A673 (cell line): ENCODE data around the gene TFB1M. TPM values are rescaled to one million over a fixed set of nuclear protein-coding genes. Genes with fewer than 3 reads are reported as not detected.

Experiments
- BruUV-seq: library from RNA; stranded (reverse); fragments of 400-500 nt; replicated peaks from 2 replicates; lab custom pipeline; 2021; lab: Mats Ljungman, UMichigan
- CTCF ChIA-PET: fragments of 300-600 bp; sonication (Branson Sonifier 250); formaldehyde crosslinking; loops from one replicate; lab custom pipeline; 2022; ENCODE audit warnings: antibody characterized with exemption; lab: Charles Lee
- POLR2A ChIA-PET: fragments of 300-600 bp; sonication (Branson Sonifier 250); formaldehyde crosslinking; loops from one replicate; lab custom pipeline; 2022; ENCODE audit warnings: antibody characterized with exemption; ENCODE audit not compliant: low non-redundant PET; lab: Charles Lee
- DNase-seq: peaks from one replicate; pipeline ENCODE4 v3.0.0-alpha.2; 2015; ENCODE audit warnings: low spot score
- H3K27ac ChIP-seq: fragments of 200-600 bp; sonication (generic); 2 replicates; pipeline ENCODE4 v1.5.1; 2016; ENCODE audit warnings: mixed run types, low read depth, mild to moderate bottlenecking, mixed read lengths, antibody characterized with exemption, low read length; ENCODE audit not compliant: poor library complexity, severe bottlenecking
- H3K27me3 ChIP-seq: fragments of 200-600 bp; sonication (generic); replicated peaks from 2 replicates; pipeline ENCODE4 v1.6.1; 2017; ENCODE audit warnings: mixed run types, low read depth, mild to moderate bottlenecking, mixed read lengths, antibody characterized with exemption, low read length; ENCODE audit not compliant: insufficient read depth, poor library complexity
- H3K36me3 ChIP-seq: fragments of 200-600 bp; sonication (generic); 2 replicates; pipeline ENCODE4 v1.6.1; 2016; ENCODE audit warnings: mixed run types, mild to moderate bottlenecking, mixed read lengths, antibody characterized with exemption, low read length; ENCODE audit not compliant: insufficient read depth, poor library complexity, severe bottlenecking
- H3K4me1 ChIP-seq: fragments of 200-600 bp; sonication (generic); 2 replicates; pipeline ENCODE4 v1.6.1; 2017; ENCODE audit warnings: mixed run types, mild to moderate bottlenecking, mixed read lengths, antibody characterized with exemption, low read length; ENCODE audit not compliant: insufficient read depth, poor library complexity, severe bottlenecking
- H3K4me3 ChIP-seq: fragments of 200-600 bp; sonication (generic); 2 replicates; pipeline ENCODE4 v1.5.1; 2016; ENCODE audit warnings: low read depth, mixed run types, mild to moderate bottlenecking, mixed read lengths, low read length; ENCODE audit not compliant: poor library complexity, severe bottlenecking
- H3K9me3 ChIP-seq: fragments of 200-600 bp; sonication (generic); 2 replicates; pipeline ENCODE4 v1.6.1; 2016; ENCODE audit warnings: mixed run types, low read depth, mild to moderate bottlenecking, mixed read lengths, antibody characterized with exemption, low read length; ENCODE audit not compliant: poor library complexity, severe bottlenecking
- EZH2 ChIP-seq: fragments of 200-600 bp; sonication (generic); IDR thresholded peaks from 2 replicates; pipeline ENCODE4 v1.6.1; 2017; ENCODE audit warnings: borderline replicate concordance, low read depth, mild to moderate bottlenecking, mixed read lengths, antibody characterized with exemption, low read length; ENCODE audit not compliant: poor library complexity, severe bottlenecking
- intact Hi-C: fragments of 100-400 bp; cut with micrococcal nuclease; formaldehyde crosslinking; loops from one replicate; pipeline ENCODE4 v1.10.0; 2022; ENCODE audit not compliant: unreplicated experiment
- total RNA-seq: library from RNA; stranded (reverse); gene quantifications from 2 replicates; pipeline ENCODE4 v1.2.3, GENCODE V29; 2021
- TF ChIP-seq, protein P1 (sequence below): fragments of 300-800, 200-600 bp; sonication (generic); conservative IDR thresholded peaks from 2 replicates; pipeline ENCODE4 v1.5.1; 2017; ENCODE audit warnings: low read depth, mild to moderate bottlenecking, antibody characterized with exemption, low read length, moderate library complexity, mixed read lengths

The TFB1M gene
- total RNA-seq, 1 experiment from 2014 or later, result 40.3 TPM

DNA sequence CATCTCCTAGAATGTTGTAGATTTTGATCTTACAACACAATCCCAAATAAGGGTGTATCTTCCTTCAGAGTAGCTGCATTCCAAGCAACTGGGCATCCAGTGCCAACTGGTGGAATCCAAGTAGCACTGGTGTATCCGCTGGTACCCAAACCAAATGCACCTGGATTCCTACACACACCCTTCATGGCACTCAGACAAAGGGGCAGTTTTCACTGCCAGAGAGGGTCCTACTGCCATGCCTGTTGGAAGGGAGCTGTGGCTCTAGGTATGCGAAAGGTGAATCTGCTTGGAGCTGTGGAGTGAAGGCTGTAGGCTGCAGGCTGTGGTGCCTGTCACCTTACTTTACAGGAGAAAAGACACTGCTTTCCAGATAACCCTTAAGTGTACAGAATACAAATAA, 67.5 kb downstream of the TFB1M start:
- H3K27me3 ChIP-seq, result no peaks in the 10 kb centered on the region
- intact Hi-C loops, result loop anchor here (5.0 to 10.0 kb wide), 3 partner anchors 320 to 572 kb away; no protein-coding TSS in a partner anchor
- H3K4me3 ChIP-seq, result no peak overlapping the region
- no peaks in the 10 kb centered on the region for H3K9me3 ChIP-seq
- no peak for TF ChIP-seq EZH2
- TF ChIP-seq, protein P1, sequence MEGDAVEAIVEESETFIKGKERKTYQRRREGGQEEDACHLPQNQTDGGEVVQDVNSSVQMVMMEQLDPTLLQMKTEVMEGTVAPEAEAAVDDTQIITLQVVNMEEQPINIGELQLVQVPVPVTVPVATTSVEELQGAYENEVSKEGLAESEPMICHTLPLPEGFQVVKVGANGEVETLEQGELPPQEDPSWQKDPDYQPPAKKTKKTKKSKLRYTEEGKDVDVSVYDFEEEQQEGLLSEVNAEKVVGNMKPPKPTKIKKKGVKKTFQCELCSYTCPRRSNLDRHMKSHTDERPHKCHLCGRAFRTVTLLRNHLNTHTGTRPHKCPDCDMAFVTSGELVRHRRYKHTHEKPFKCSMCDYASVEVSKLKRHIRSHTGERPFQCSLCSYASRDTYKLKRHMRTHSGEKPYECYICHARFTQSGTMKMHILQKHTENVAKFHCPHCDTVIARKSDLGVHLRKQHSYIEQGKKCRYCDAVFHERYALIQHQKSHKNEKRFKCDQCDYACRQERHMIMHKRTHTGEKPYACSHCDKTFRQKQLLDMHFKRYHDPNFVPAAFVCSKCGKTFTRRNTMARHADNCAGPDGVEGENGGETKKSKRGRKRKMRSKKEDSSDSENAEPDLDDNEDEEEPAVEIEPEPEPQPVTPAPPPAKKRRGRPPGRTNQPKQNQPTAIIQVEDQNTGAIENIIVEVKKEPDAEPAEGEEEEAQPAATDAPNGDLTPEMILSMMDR, result no peak
- H3K27ac ChIP-seq, result no peak overlapping the region
- CTCF ChIA-PET, result no interaction called here
- BruUV-seq, result no TSS peak
- POLR2A ChIA-PET, result no interaction called here
- no peaks in the 10 kb centered on the region for H3K4me1 ChIP-seq
- H3K36me3 ChIP-seq, result no peaks in the 10 kb centered on the region
- DNase-seq, result no peak

DNA sequence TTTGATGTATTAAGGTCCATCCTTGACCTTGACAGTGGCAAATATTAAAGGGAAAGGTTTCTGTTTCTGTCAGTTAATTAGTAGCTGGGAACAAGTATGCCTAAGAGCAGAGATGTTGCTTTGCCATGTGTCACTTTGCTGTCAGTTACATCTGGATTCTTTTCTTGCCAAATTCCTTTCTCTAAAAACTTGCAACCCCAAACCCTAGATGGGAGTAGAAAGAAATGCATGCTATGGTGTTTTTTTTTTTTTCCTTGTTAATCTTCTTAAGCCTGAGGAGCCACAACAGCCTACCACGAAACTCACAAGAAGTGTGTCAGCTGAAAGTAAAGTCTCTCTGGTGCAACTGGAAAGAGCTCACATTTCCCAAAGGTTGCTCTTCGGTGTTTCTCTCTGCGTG, 68.5 kb downstream of the TFB1M start:
- Histone ChIP-seq H3K36me3 (no peaks in the 10 kb centered on the region), H3K27ac (no peak overlapping the region), H3K9me3 (no peaks in the 10 kb centered on the region), H3K4me3 (no peak overlapping the region), H3K4me1 (no peaks in the 10 kb centered on the region), H3K27me3 (no peaks in the 10 kb centered on the region)
- no peak for TF ChIP-seq EZH2
- TF ChIP-seq, protein P1, result no peak
- DNase-seq, result no peak
- ChIA-PET CTCF (no interaction called here), POLR2A (no interaction called here)
- BruUV-seq, result no TSS peak
- intact Hi-C loops, result loop anchor here (5.0 to 10.0 kb wide), 3 partner anchors 319 to 571 kb away; no protein-coding TSS in a partner anchor

DNA sequence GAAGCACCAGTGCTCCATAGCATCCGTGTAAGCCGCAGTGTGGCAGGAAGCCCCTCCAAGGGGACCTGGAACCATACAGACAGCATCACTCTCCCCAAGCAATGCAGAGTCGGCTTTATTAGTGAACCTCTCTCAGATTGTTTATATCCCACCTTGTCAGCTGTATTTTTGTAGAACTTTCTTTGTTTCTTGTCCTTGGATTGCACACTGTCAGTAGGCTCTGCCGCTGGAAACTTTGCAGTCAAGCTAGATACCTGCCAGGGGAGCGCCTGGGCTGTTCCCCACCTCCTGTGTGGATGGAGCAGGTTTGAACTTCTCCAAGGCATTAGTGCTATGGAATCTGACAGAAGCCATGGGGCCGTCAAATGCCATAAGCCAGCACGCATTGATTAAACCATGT, 69.1 kb downstream of the TFB1M start:
- Histone ChIP-seq H3K27me3 (no peaks in the 10 kb centered on the region), H3K27ac (no peak overlapping the region), H3K9me3 (no peaks in the 10 kb centered on the region), H3K4me3 (no peak overlapping the region), H3K36me3 (no peaks in the 10 kb centered on the region), H3K4me1 (no peaks in the 10 kb centered on the region)
- TF ChIP-seq, protein P1, result no peak
- TF ChIP-seq EZH2, result no peak
- ChIA-PET CTCF (no interaction called here), POLR2A (no interaction called here)
- BruUV-seq, result no TSS peak
- no peak for DNase-seq
- intact Hi-C loops, result loop anchor here (5.0 to 10.0 kb wide), 3 partner anchors 318 to 570 kb away; no protein-coding TSS in a partner anchor
